Stimulated activated CD8-positive, alpha-beta memory T cell treated with anti-CD3 and anti-CD28 coated beads, Interleukin-7, amount 100 ng/mL, for 48 hours (primary cell): Measurements from ENCODE around the gene HOXC13.

Experiments
- DNase-seq, 2 donors: peaks; one replicate each; pipeline ENCODE4 v3.0.0-alpha.2; 2020; ENCODE audit warnings: low read depth in 1 of 2; ENCODE audit errors: extremely low read depth in 1 of 2

The HOXC13 gene

DNA sequence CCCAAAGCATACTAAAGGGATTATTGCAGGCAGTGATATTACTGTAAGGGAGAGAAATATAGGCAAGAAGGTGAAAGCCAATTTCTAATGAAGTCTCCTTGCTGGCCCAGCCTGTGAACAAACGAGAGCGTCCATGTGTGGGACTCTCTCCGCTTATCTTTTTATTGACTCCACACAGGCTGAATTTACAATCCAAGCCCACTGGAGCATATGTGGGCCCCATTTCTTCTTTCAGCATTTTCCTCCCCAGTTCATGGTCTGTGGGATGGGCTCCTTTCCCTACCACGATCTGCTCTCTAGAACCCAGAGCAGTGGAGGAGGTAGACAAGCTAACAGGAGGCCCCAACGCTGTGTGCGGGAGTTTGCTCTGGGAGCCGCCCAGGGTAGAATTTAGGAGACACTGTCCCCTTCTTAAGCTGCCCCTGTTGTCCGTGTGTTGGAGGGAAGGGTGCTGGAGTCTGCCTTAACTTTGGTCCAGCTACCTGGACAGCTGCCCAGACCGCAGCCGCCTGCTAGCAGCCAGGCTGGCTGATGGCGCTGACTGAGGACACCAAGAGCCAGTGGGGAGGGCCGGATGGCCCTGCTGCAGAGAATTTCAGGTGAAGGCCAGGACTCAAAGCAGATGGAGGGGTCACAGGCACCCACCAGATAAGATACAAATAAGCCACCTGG lies 31.1 kb downstream of the HOXC13 start:
- DNase-seq, result no peak

GRCh38 chr12:53970451-53970850 lies 31.8 kb downstream of the HOXC13 start:
- DNase-seq, result no peak

DNA sequence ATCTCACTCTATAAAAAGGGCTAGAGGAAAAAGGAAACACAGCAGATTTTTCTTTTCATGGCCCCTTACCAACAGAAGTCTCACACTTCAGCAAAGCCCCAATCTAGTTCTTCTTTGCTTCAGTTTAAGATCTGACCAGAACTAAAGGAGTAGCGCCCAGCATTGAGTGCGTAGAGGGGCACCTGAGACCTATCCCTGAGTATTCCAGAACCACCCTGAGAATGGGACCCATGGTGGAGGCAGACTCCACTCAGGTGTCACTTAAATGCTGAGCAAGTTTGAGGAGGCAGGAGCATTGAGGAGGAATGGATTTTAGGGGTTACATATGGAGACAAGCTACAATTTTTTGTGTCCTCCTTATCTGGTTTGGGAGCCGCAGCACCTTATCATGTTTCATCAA lies 32.5 kb downstream of the HOXC13 start:
- no peak for DNase-seq

- DNase-seq, result no peak
Observed at GRCh38 chr12:53971686-53972085, 33.1 kb downstream of the HOXC13 start.

- no peak for DNase-seq
Observed at GRCh38 chr12:53972152-53972702, 33.6 kb downstream of the HOXC13 start.

GRCh38 chr12:53972722-53973235 lies 34.1 kb downstream of the HOXC13 start, which contains the start of gene HOXC11:
Gene HOXC11 (plus strand): TSS chr12:53973126. CDS start chr12:53973242, 116 bp downstream.
- DNase-seq, result no peak

DNA sequence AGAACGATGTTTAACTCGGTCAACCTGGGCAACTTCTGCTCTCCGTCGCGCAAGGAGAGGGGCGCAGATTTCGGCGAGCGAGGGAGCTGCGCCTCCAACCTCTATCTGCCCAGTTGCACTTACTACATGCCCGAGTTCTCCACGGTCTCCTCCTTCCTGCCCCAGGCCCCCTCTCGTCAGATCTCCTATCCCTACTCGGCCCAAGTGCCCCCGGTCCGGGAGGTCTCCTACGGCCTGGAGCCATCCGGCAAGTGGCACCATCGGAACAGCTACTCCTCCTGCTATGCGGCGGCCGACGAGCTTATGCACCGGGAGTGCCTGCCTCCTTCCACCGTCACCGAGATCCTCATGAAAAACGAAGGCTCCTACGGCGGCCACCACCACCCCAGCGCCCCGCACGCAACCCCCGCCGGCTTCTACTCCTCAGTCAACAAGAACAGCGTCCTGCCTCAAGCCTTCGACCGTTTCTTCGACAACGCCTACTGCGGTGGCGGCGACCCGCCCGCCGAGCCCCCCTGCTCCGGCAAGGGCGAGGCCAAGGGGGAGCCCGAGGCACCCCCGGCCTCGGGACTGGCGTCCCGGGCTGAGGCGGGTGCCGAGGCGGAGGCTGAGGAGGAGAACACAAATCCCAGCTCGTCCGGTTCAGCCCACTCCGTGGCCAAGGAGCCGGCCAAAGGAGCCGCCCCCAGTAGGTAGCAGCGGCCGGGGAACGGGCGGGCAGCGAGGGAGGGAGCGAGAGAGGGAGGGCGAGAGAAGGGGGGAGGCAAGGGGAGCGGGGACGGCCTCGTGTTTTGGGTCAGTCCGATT lies 34.8 kb downstream of the HOXC13 start:
- no peak for DNase-seq

GRCh38 chr12:53974084-53975063 lies 35.7 kb downstream of the HOXC13 start, which contains the start of gene HOTAIR:
Gene HOTAIR (minus strand): TSS chr12:53974954.
- DNase-seq, result no peak

DNA sequence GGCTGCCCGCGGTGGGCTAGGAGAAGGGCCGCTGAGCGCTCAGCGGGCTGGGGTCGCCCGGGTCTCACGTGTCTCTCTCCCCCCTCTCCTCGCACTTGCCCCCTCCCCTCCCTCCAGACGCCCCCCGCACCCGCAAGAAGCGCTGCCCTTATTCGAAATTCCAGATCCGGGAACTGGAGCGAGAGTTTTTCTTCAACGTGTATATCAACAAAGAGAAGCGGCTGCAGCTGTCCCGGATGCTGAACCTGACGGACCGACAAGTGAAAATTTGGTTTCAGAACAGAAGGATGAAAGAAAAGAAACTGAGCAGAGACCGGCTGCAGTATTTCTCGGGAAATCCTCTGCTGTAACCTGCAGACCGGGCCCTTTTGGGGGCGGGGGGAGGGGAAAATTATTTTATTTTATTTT lies 36.4 kb downstream of the HOXC13 start:
- no peak for DNase-seq

DNA sequence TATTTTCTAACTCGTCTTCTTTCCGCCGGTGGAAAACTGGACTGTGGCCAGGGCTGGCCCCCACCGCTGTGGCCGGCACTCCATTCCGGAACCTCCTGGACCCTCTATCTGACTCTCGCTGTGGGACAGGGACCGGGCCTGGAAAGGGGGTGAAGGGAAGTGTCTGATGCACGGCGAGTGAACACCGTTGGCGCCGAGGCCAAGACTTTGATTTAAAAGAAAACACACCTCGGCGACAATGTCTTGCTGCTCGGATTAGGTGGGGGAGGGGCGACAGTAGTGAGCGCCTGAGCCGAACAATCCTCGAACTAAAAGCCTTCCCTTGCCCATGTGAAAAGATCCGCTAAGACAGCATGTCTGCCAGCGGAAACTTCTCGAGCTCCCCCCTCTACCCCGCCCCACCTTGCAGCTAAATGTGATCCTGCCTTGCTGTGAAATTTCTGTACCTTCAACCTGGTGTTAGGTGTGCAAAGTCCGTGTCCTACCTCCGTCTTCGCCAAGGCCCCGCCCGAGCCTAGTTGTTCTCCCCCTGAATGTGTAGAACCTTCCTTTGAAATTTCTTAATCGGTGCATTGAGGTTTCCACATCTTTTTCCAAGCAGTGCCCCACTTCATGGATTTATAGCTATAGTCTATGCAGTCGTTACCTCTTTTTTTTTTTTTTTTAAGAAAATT lies 37.0 kb downstream of the HOXC13 start:
- DNase-seq, result no peak

- DNase-seq, result no peak
Observed at GRCh38 chr12:53976172-53976822, 37.7 kb downstream of the HOXC13 start.

GRCh38 chr12:53976823-53977595 lies 38.4 kb downstream of the HOXC13 start:
- no peak for DNase-seq

GRCh38 chr12:53977596-53978445 lies 39.2 kb downstream of the HOXC13 start:
- DNase-seq, result no peak

DNA sequence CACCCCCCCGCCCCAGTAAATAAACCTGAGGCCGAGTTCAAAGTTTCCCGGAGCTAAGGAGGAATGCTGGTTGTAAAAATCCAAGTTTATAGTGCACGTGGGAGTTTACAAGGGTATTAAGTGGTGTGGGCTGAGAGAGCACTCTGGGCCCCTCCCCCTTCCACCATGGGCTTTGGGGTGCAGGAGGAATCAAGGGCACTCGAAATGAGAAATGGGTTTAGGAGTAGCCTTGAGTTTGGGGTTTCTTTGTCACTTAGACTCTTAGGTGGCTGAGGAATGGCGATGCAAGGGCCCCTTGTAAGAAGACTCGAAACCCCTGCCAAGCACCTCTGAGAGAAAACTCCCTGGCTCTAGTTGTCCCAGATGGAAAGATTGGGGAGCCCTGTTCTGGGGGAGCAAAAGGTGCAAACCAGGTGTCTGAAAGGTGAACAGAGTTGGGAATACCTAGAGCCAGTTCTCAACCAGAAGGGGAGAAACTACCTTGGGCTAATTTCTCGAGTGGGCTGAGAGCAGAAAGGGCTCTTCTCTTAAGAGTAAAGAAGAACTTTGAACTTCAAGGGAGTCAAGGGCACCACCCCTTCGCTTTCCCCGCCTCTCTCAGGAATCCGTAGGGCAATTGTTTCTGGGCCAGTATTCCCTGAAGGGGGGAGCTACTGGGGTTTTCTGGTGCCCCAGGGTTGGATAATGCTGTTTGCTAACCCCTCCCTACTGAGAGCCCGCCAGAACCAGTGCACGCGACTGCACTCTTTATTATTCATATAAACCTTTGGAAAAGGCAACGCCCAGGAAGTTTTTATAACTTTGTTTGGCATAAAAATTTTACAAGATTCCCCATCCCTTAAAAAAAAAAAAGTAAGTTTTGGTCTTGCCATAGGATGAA lies 40.1 kb downstream of the HOXC13 start:
- DNase-seq, result no peak

DNA sequence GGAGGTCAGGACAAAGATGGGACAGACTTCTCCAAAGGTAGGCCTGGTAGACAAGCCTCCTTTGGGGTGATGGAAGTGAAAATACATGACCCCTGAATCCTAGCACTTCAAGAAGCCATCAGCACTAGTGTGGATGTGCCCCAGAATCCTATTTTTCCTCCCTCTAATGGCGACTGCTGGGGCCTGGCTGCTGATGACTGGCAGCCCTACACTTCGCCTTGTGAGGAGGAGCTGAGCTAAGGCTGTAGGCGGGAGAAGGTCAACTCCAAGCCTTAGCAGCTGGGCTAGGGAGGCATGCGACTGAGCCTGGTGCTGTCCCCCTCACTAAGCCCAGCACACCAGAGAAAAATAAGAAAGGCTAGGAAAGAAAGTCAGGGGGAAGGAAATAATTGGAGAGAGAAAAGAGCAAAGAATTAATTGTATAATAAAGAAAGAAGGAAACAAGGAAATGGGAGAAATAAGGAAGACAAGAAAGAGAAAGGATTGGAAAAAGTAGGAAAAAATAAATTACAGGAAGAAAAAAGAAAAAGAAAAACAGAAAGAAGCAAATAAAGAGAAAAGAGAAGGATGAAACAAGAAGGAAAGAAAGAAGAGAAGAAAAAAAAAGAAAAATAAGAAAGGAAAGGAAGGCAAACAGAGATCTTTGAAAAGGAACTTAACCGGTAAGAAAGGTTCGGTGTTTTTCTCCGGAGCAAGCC lies 41.6 kb downstream of the HOXC13 start:
- no peak for DNase-seq

DNA sequence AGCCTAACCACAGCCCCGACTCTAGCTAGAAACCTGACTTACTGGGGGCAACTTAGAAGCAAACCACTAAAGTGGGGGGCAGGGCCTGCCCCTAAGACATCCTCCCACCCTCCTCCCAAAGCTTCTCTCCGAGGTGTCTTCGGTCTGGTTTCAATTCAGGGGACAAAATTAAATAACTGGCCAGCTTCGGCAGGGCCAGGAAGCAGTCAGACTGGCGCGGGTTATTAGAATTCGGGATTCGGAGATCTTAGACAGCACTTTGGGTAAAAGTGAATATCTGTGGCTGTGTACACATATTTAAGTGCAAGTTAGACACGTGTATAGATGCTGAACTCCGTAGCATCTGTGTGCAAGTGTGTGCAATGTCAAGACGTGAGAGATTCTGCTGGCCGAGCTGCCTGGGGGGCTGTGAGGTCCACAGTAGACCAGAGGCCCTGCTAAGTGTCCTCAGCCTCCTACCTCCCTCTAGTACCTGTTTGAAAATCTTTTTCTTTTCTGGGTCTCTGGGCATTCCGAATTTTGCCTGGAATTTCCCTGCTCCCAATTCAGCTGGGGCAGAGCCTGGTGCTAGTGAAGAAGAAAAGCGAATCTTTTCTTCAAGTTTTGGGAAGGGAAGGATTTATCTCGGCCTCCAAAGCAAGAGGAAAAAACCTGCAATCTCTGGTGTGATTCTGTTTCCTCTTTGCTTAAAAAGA lies 42.3 kb downstream of the HOXC13 start:
- no peak for DNase-seq
